ENCODE measurements around the gene CLEC4C.

DNA sequence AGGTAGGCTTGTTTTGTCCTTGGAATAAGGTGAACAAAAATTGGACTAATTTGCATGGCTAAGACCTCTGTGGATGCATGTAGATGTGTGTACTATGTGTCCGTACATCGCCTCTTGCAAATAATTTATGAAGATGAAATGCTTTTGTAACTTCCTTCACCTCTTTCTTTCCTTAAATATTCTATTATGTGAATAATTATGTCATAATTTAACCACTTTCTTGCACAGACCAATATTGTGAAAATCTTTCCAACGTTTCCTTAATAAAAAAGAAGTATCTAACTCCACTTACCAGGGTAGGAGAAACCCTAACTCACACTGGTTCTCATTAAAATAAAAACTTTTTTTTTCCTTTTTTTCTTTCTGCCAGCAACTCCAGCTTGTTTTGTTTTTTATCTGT, 46.0 kb upstream of the CLEC4C start:
- TF ChIP-seq, protein P1, sequence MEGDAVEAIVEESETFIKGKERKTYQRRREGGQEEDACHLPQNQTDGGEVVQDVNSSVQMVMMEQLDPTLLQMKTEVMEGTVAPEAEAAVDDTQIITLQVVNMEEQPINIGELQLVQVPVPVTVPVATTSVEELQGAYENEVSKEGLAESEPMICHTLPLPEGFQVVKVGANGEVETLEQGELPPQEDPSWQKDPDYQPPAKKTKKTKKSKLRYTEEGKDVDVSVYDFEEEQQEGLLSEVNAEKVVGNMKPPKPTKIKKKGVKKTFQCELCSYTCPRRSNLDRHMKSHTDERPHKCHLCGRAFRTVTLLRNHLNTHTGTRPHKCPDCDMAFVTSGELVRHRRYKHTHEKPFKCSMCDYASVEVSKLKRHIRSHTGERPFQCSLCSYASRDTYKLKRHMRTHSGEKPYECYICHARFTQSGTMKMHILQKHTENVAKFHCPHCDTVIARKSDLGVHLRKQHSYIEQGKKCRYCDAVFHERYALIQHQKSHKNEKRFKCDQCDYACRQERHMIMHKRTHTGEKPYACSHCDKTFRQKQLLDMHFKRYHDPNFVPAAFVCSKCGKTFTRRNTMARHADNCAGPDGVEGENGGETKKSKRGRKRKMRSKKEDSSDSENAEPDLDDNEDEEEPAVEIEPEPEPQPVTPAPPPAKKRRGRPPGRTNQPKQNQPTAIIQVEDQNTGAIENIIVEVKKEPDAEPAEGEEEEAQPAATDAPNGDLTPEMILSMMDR (IDR thresholded peaks at IDR 0.05 in 8 of 11, conservative IDR thresholded peaks at IDR 0.05 in 3 of 11), result no peak
- TF ChIP-seq POLR2AphosphoS5 (IDR thresholded peaks at IDR 0.05), result no peak
- no peak for TF ChIP-seq POLR2A (IDR thresholded peaks at IDR 0.05)
